BJ (cell line): Measurements from ENCODE around the gene SLC39A11. TPM values are rescaled to one million over a fixed set of nuclear protein-coding genes. Genes with fewer than 3 reads are reported as not detected.

Experiments used
- CTCF ChIA-PET: fragments of 350-600 bp; formaldehyde crosslinking; extraction: SDS; loops from one replicate; lab custom pipeline; 2021; ENCODE audit warnings: antibody characterized with exemption, inconsistent platforms; lab: Yijun Ruan, JAX
- POLR2A ChIA-PET: fragments of 300-600 bp; sonication (Branson Sonifier 250); formaldehyde crosslinking; extraction: SDS; loops from one replicate; lab custom pipeline; 2021; ENCODE audit warnings: antibody characterized with exemption; lab: Charles Lee
- DNase-seq: peaks from one replicate; pipeline ENCODE4 v3.0.0-alpha.2; 2011; ENCODE audit warnings: low read depth
- H3K27me3 ChIP-seq: 2 replicates; pipeline ENCODE4 v1.6.0; 2011; ENCODE audit warnings: low read length; ENCODE audit not compliant: control insufficient read depth, insufficient read depth
- H3K36me3 ChIP-seq: 2 replicates; pipeline ENCODE4 v1.5.1; 2011; ENCODE audit warnings: low read length; ENCODE audit not compliant: control insufficient read depth, insufficient read depth
- H3K4me3 ChIP-seq: 2 replicates; pipeline ENCODE4 v1.5.1; 2011; ENCODE audit warnings: low read depth, mild to moderate bottlenecking, control low read depth, low read length
- CTCF ChIP-seq: IDR thresholded peaks from 2 replicates; pipeline ENCODE4 v1.5.1; 2011; ENCODE audit warnings: low read depth, mild to moderate bottlenecking, control low read depth, inconsistent platforms, low read length, moderate library complexity; ENCODE audit not compliant: insufficient read depth
- polyA plus RNA-seq: library from polyadenylated mRNA; depleted of rRNA; stranded (reverse); fragments of >200 nt; gene quantifications from 2 replicates; pipeline ENCODE4 v1.2.3, GENCODE V29; 2011

SLC39A11 gene
- polyA plus RNA-seq, 1 experiment, result 20.9 TPM

- H3K36me3 ChIP-seq, result no peaks in the 10 kb centered on the region
- H3K4me3 ChIP-seq, result no peak overlapping the region
- TF ChIP-seq CTCF, result peak; percentile 46
- ChIA-PET CTCF (interaction anchor here (0.5 to 3.2 kb wide), 10 partner anchors 8 to 122 kb away, joined by 3 to 15 read pairs (median 3); no protein-coding TSS in a partner anchor), POLR2A (interaction anchor here (0.7 to 1.2 kb wide), 2 partner anchors 12 to 116 kb away, joined by 3 to 4 read pairs; no protein-coding TSS in a partner anchor)
- no peaks in the 10 kb centered on the region for H3K27me3 ChIP-seq
- DNase-seq, result no peak
These were observed 489.7 kb downstream of the SLC39A11 start for GRCh38 chr17:72602517-72603419.

- no peak for DNase-seq
- CTCF ChIA-PET, result interaction anchor here (3.1 kb wide), 1 partner anchor 10 kb away, joined by 8 read pairs; no protein-coding TSS in a partner anchor
- no peaks in the 10 kb centered on the region for H3K36me3 ChIP-seq
- no peaks in the 10 kb centered on the region for H3K27me3 ChIP-seq
- H3K4me3 ChIP-seq, result no peak overlapping the region
- POLR2A ChIA-PET, result no interaction called here
- TF ChIP-seq CTCF, result no peak
These were observed 491.6 kb downstream of the SLC39A11 start for GRCh38 chr17:72600934-72601333.

GRCh38 chr17:72599891-72600290 lies 492.6 kb downstream of the SLC39A11 start:
- H3K4me3 ChIP-seq, result no peak overlapping the region
- ChIA-PET POLR2A (no interaction called here), CTCF (no interaction called here)
- no peak for DNase-seq
- TF ChIP-seq CTCF, result no peak
- no peaks in the 10 kb centered on the region for H3K36me3 ChIP-seq
- no peaks in the 10 kb centered on the region for H3K27me3 ChIP-seq

GRCh38 chr17:72598695-72599094 lies 493.8 kb downstream of the SLC39A11 start:
- POLR2A ChIA-PET, result no interaction called here
- no peaks in the 10 kb centered on the region for H3K36me3 ChIP-seq
- DNase-seq, result no peak
- no peaks in the 10 kb centered on the region for H3K27me3 ChIP-seq
- no peak for TF ChIP-seq CTCF
- H3K4me3 ChIP-seq, result no peak overlapping the region
- CTCF ChIA-PET, result interaction anchor here (0.6 kb wide), 1 partner anchor 47 kb away, joined by 3 read pairs; no protein-coding TSS in a partner anchor

GRCh38 chr17:72597354-72598087 lies 495.0 kb downstream of the SLC39A11 start:
- CTCF ChIA-PET, result interaction anchor here (1.3 kb wide), 1 partner anchor 37 kb away, joined by 3 read pairs; no protein-coding TSS in a partner anchor
- POLR2A ChIA-PET, result no interaction called here
- Histone ChIP-seq H3K36me3 (no peaks in the 10 kb centered on the region), H3K4me3 (no peak overlapping the region), H3K27me3 (no peaks in the 10 kb centered on the region)
- no peak for DNase-seq
- TF ChIP-seq CTCF, result no peak
